ENCODE measurements around the gene RAB3GAP2.

The RAB3GAP2 gene

DNA sequence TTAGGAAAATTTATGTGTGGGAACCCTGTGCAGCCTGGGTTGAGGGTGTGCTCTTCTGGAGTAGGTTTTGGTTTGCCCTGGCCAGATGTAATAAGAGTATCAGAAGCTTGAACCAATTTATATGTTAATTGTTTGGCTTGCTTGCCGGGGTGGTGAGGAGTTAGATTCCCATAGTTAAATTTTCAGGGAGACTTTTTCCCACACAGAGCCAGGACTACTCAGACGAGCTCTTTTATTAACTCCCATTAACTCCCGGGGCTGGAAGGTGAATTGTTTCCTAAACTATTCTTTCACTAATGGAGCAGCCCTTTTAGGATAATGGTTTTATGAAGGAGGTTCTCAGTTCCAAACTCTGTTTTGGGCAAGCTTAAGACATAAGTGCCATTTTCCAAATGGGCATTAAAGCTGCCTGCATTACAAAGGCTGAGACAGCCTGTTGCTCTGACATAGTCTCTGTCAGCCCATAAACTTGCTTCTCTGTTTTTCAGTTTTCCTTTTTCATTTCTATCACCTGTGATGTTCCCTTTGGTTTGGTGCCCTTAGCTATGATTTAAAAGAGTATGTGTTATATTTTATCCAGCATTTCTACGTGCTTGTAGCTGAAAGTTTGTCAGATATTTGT, 18.0 kb upstream of the RAB3GAP2 start:
- DNase-seq (ENCODE audit: low read depth in 2 of 2): no peak
- TF ChIP-seq, protein P1, sequence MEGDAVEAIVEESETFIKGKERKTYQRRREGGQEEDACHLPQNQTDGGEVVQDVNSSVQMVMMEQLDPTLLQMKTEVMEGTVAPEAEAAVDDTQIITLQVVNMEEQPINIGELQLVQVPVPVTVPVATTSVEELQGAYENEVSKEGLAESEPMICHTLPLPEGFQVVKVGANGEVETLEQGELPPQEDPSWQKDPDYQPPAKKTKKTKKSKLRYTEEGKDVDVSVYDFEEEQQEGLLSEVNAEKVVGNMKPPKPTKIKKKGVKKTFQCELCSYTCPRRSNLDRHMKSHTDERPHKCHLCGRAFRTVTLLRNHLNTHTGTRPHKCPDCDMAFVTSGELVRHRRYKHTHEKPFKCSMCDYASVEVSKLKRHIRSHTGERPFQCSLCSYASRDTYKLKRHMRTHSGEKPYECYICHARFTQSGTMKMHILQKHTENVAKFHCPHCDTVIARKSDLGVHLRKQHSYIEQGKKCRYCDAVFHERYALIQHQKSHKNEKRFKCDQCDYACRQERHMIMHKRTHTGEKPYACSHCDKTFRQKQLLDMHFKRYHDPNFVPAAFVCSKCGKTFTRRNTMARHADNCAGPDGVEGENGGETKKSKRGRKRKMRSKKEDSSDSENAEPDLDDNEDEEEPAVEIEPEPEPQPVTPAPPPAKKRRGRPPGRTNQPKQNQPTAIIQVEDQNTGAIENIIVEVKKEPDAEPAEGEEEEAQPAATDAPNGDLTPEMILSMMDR (IDR thresholded peaks at IDR 0.05; ENCODE audit: low read depth, low read length): no peak
- H3K4me3 ChIP-seq (replicated peaks in 1 of 2; ENCODE audit: low read depth in 2 of 2, low read length in 2 of 2): no peak overlapping the region

DNA sequence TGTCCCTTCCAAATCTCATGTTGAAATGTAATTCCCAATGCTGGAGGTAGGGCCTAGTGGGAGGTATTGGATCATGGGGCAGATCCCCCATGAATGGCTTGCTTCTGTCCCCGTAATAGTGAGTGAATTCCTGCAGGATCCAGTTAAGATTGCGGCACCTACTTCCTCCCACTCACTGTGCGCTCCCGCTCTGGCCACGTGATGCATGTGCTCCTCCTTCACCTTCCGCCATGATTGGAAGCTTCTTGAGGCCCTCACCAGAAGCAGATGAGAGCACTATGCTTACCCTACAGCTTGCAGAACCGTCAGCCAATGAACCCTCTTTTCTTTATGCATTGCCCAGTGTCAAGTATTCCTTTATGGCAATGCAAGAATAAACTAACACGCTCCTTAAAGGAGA, 14.9 kb upstream of the RAB3GAP2 start:
- TF ChIP-seq, protein P1 (IDR thresholded peaks at IDR 0.05; ENCODE audit: low read depth, low read length): no peak
- H3K4me3 ChIP-seq (replicated peaks in 1 of 2; ENCODE audit: low read depth in 2 of 2, low read length in 2 of 2): no peak overlapping the region
- DNase-seq (ENCODE audit: low read depth in 2 of 2): no peak

DNA sequence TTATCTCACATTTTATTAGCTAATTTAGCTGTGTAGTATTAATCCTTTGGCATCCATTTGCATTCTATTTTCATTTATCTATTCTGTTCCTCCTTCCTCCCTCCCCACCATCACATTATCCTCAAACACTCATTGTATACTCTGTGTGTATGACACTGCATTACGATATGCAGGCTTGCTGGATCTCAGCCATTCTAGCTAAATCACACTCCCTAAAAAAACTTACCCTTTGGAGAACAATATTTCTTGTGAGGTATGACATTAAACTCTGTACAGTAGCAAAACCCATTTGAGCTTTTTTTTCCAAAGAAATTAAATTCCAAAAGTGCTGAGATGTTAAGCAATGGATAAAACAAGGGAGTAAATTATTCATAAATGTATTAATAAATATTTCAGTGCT, 11.4 kb upstream of the RAB3GAP2 start:
- H3K4me3 ChIP-seq (replicated peaks in 1 of 2; ENCODE audit: low read depth in 2 of 2, low read length in 2 of 2): no peak overlapping the region
- no peak for DNase-seq (ENCODE audit: low read depth in 2 of 2)
- TF ChIP-seq, protein P1 (IDR thresholded peaks at IDR 0.05; ENCODE audit: low read depth, low read length): no peak

DNA sequence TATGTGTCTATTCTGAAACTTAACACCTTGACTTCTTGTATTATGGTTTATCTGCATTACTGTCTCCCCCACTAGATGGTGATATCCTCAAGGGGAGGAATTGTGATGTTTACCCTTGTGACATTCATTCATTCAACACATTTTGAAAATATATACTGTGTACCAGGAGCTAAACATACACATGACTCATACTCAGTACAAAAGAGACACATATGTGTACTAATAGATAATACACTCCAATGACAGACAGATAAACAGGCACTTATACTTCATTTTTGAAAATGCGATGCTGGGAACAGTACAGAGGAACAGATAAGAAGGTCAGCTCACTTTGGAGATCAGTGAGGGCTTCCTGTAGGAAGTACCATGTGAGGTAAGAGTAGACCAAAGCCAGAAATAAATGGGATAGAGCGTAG, 8.9 kb upstream of the RAB3GAP2 start:
- no peak overlapping the region for H3K4me3 ChIP-seq (replicated peaks in 1 of 2; ENCODE audit: low read depth in 2 of 2, low read length in 2 of 2)
- TF ChIP-seq, protein P1 (IDR thresholded peaks at IDR 0.05; ENCODE audit: low read depth, low read length): peak; percentile 45
- DNase-seq (ENCODE audit: low read depth in 2 of 2): peak; percentile 32 to 47

DNA sequence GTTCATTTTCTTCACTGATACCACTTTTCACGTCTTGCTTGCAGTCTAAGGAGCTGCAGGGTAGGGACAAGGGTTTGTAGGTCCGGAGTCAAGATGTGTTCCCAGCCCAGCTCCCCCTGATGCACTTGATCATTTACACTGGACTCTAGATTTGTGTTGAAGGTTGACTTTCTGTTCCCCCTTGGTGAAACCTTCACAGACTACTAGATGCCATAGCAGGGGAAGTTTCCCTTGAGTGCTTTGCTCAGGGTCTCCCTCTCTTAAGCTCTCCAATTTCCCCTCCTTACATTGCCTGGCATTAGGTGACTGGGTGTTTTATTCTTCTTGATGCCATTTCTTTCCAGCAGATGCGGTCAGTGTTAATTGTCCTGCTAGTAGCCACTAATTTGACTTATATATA, 8.0 kb upstream of the RAB3GAP2 start:
- TF ChIP-seq, protein P1 (IDR thresholded peaks at IDR 0.05; ENCODE audit: low read depth, low read length): no peak

DNA sequence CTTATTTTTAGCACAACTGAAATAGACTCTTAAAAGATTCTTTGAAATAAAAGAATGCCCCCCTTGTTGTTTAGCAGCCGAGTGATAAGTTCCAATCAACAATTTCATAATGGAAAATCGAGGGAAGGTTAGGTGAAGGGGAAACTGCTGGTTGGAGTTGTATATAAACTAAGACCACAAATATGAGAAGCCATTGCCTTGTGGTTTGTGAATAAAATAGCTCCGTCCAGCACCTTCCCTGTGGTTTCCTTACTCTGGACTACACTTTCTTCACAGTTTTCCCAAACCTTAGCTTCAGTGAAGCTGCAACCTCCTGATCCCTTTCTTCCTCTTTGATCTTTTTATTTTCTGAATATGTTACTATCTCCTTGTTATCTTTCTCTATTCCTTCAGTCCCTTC, 6.7 kb upstream of the RAB3GAP2 start:
- DNase-seq (ENCODE audit: low read depth in 2 of 2): no peak
- no peak overlapping the region for H3K4me3 ChIP-seq (replicated peaks in 1 of 2; ENCODE audit: low read depth in 2 of 2, low read length in 2 of 2)
- TF ChIP-seq, protein P1 (IDR thresholded peaks at IDR 0.05; ENCODE audit: low read depth, low read length): no peak

More for the DNA sequence above, 8.0 kb upstream of the RAB3GAP2 start:
- no peak overlapping the region for H3K4me3 ChIP-seq (replicated peaks in 1 of 2; ENCODE audit: low read depth in 2 of 2, low read length in 2 of 2)
- DNase-seq (ENCODE audit: low read depth in 2 of 2): no peak

DNA sequence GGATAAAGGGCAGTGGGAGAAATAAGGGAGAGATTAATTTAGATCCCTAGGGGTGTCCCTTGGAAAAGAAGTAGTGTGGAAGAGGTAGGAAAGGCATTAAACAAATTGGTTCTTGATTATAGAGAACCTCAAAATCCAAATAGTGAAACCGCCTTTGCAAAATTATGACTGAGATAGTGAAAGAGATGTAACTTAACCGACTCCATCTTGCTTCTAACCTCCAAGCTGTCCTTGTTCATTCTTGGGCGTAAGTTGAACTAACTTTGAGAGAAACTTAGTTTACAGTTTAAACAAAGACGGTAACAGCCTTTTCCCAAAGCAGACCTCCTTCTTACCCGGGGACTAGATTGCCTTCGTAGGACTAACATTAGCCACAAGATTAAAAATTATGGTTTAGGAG, 3.2 kb upstream of the RAB3GAP2 start:
- H3K4me3 ChIP-seq (replicated peaks in 1 of 2; ENCODE audit: low read depth in 2 of 2, low read length in 2 of 2): no peak overlapping the region
- TF ChIP-seq, protein P1 (IDR thresholded peaks at IDR 0.05; ENCODE audit: low read depth, low read length): no peak
- no peak for DNase-seq (ENCODE audit: low read depth in 2 of 2)

Data from cardiac fibroblast (primary cell).